NT2/D1 (cell line): ENCODE results near the gene SLC1A1.

ENCODE experiments used
- SUZ12 ChIP-seq: IDR thresholded peaks from 2 replicates; pipeline ENCODE4 v1.6.1; 2011; ENCODE audit not compliant: insufficient read length, insufficient read depth; ENCODE audit errors: extremely low read depth
- YY1 ChIP-seq: IDR thresholded peaks from 2 replicates; pipeline ENCODE4 v1.6.1; 2011; ENCODE audit not compliant: insufficient read length, insufficient read depth
- ZNF274 ChIP-seq: IDR thresholded peaks from 2 replicates; pipeline ENCODE4 v1.6.1; 2011; ENCODE audit warnings: mild to moderate bottlenecking, low read depth, low read length

DNA sequence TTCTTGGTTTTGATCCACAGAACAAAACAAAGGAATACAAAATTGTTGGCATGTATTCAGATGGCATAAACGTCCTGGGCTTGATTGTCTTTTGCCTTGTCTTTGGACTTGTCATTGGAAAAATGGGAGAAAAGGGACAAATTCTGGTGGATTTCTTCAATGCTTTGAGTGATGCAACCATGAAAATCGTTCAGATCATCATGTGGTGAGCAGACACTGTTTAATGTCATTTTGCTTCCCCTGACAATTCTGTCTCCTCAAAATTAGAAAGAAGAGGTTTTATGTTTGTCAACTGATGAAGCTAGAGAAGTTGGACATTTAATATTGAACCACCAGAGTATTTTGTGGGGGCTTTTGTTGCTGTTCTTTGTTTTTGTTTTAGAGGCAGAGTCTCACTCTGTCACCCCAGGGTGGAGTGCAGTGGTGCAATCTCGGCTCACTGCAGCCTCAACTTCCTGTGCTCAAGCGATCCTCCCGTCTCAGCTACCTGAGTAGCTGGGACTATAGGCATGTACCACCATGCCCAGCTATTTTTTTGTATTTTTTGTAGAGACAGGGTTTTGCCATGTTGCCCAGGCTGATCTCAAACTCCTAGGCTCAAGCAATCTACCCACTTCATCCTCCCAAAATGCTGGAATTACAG, 82.0 kb downstream of the SLC1A1 start:
- TF ChIP-seq YY1 (no peak), ZNF274 (no peak), SUZ12 (no peak)
